Measurements from ENCODE around the gene SLC25A13.
"Not testable (repeated sequence)": the region's sequence is repeated elsewhere in the genome, so short reads cannot be mapped to it uniquely, and the experiment has no call there.

- TF ChIP-seq POLR2A, CTCF (IDR thresholded peaks at IDR 0.05): not testable (repeated sequence)
Measured at GRCh38 chr7:96297446-96297845, 24.5 kb downstream of the SLC25A13 start.

All from uterus (tissue), 2 donors.